Urinary bladder (tissue), 4 donors: ENCODE data around the gene UAP1. TPM values are rescaled to one million over a fixed set of nuclear protein-coding genes. Genes with fewer than 3 reads are reported as not detected.

Source experiments
- DNase-seq: peaks from one replicate; pipeline ENCODE4 v3.0.0-alpha.2; 2015; ENCODE audit errors: extremely low spot score
- H3K27ac ChIP-seq: one replicate; pipeline ENCODE4 v1.5.1; 2013; ENCODE audit warnings: low read depth, mild to moderate bottlenecking, moderate library complexity
- H3K36me3 ChIP-seq: one replicate; pipeline ENCODE4 v1.6.1; 2013; ENCODE audit warnings: mild to moderate bottlenecking, moderate library complexity; ENCODE audit not compliant: insufficient read depth
- H3K4me1 ChIP-seq: one replicate; pipeline ENCODE4 v1.6.1; 2013; ENCODE audit warnings: mild to moderate bottlenecking, moderate library complexity; ENCODE audit not compliant: insufficient read depth
- H3K4me3 ChIP-seq: one replicate; pipeline ENCODE4 v1.5.1; 2013; ENCODE audit warnings: low read depth, low read length
- WGBS: extraction: QIAGEN DNeasy Blood & Tissue Kit; methylation state at CpG from one replicate; pipeline ENCODE4 v1.1.7; 2013; 5-methylcytosine and 5-hydroxymethylcytosine counted together
- polyA plus RNA-seq: library from polyadenylated mRNA; stranded (reverse); fragments of 200-250 nt; gene quantifications from one replicate; pipeline ENCODE4 v1.2.3, GENCODE V29; 2013
- total RNA-seq: library from RNA; depleted of rRNA; stranded (reverse); fragments of >200 nt; gene quantifications from one replicate; pipeline ENCODE4 v1.2.3, GENCODE V29; 2014
- donor health status: healthy with polysubstance abuse.
- donor health status: healthy.

Gene UAP1
- total and polyA plus RNA-seq, 2 donors, result 54.8 to 78.4 TPM

DNA sequence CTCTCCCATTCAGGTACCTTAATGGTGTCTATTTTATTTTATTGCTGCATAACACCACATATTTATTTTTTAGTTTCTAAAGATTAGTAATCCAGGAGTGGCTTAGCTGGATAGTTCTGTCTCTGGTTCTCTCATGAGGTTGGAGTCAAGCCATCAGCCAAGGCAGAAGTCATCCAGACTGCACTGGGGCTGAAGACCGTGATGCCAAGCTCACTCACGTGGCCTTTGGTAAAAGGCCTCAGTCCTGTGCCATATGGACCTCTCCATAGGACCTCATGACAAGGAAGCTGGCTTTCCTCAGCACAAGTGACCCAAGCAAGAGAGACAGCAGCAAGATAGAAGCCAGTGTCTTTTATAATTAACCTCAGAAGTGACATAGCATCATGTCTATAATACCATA lies 47.8 kb downstream of the UAP1 start:
- H3K4me1 ChIP-seq, result no peaks in the 10 kb centered on the region
- no peak overlapping the region for H3K27ac ChIP-seq
- DNase-seq, result no peak
- no peaks in the 10 kb centered on the region for H3K36me3 ChIP-seq
- 89% methylated on average over 2 of the region's 2 CpGs for WGBS
- H3K4me3 ChIP-seq, result no peak overlapping the region

DNA sequence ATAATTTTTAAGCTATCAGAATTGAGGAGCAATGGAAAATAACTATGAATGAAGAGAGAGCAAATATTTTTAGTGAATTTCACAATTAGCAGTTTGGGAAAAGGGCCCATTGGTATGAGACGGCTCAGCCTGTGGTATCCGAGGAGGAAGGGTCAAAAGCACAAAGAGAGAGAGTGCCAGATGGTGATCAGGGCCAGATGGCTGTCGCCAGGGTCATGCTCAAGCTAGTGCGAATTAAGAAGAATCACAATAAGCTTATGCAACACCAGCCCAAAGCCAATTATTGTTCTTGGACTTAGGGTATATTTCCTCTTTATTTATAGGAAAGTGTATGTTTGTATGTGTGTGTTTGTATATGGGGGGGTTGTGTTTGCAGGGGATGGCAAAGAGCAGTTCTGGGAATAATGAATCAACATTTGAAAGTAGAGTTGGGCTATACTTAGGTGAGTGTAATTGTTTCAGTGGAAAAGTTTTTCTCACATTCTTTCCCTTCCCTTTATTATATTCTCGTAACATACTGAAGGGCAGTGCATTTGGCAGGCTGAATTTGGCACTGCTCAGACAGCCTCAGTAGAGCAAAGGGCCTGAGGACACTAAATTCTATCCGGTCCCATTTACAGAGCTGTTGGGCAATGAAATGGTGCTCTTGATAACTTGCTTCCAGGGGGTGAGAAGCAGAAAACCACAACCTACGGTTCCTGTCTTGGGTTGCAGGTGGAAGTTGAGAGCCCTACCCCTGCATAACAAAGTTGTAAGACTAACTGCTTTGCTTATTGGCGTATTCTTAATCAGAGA lies 51.3 kb downstream of the UAP1 start:
- H3K4me1 ChIP-seq, result no peaks in the 10 kb centered on the region
- no peak overlapping the region for H3K27ac ChIP-seq
- DNase-seq, result no peak
- H3K4me3 ChIP-seq, result no peak overlapping the region
- no peaks in the 10 kb centered on the region for H3K36me3 ChIP-seq
- 66% methylated on average over 8 of the region's 8 CpGs for WGBS

DNA sequence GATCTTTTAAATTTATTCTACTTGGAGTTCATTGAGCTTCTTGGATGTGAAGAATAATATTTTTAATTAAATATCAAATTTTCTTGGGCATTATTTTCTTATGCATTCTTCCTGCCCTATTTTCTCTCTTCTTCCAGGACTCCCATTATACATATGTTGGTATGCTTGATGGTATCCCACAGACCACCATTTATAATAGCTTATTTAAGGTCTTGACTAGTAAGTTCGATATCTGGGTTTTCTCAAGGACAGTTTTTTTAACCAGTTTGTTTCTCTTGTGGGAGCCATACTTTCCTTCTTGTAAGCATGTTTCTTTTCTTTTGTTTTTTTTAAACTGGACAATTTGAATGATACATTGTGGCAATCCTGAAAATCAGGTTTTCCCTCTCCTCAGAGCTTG lies 55.3 kb downstream of the UAP1 start:
- Histone ChIP-seq H3K4me1 (no peaks in the 10 kb centered on the region), H3K4me3 (no peak overlapping the region), H3K36me3 (no peaks in the 10 kb centered on the region), H3K27ac (no peak overlapping the region)
- 99% methylated on average over 1 of the region's 1 CpG for WGBS
- no peak for DNase-seq

DNA sequence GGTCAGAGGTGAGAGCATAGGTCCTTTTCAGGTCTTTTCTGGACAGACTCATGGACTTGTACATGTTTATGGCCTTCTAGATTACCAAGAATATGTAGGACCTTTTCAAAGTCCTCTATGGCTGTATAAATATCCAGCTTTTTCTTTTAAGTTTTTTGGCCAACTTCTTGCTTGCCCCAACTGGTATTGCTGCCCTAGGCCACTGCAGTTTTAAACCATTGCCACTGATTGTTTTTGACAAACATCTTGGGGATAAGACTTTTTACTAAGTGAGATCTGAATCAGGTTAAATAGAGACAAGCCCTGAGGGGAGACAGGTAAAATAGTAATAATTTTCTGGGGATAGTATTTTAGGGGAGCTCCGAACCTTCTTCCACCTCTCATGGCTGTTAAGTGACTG lies 56.0 kb downstream of the UAP1 start:
- Histone ChIP-seq H3K27ac (no peak overlapping the region), H3K4me3 (no peak overlapping the region), H3K36me3 (no peaks in the 10 kb centered on the region), H3K4me1 (no peaks in the 10 kb centered on the region)
- no peak for DNase-seq
- WGBS, result 95% methylated on average over 1 of the region's 1 CpG

DNA sequence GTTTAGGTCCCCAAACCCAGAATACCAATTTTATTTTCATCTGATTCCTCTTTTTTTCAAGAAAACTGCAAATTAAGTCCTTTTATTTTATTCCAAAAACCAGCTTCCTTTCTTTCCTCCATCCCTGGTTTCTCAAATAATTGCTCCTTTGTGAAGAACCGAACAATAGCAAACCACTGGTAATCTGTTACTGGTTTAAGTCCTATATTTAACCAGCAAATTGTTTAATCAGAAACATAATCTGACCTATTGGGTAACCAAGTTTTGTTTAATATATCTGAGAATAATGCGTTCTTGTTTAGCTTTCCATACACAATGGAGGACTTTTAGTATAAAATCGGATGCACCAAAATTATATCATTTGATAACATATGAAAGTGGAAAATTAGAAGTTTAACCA lies 57.6 kb downstream of the UAP1 start:
- Histone ChIP-seq H3K36me3 (no peaks in the 10 kb centered on the region), H3K4me1 (no peaks in the 10 kb centered on the region), H3K27ac (no peak overlapping the region), H3K4me3 (no peak overlapping the region)
- 91% methylated on average over 3 of the region's 3 CpGs for WGBS
- DNase-seq, result no peak

DNA sequence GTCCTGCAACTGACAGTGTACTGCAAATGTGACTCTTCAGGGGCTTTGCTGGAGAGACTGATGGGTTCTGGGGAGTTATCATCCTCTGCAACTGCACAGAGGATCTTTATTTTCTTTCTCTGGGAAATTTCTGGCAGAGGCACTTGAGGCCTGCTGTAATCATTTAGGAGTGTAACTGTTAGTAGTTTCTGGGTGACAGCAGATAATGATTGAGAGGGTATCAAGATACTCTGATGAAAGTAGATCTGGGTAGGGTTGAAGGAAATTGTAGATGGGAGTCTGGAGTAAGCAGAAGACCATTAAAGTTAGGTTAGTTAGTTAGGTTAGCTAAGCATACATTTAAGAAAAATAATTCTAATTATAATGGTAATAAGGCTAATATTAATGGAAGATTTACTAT lies 59.7 kb downstream of the UAP1 start:
- H3K4me1 ChIP-seq, result no peaks in the 10 kb centered on the region
- no peaks in the 10 kb centered on the region for H3K36me3 ChIP-seq
- H3K27ac ChIP-seq, result no peak overlapping the region
- no peak for DNase-seq
- no peak overlapping the region for H3K4me3 ChIP-seq

DNA sequence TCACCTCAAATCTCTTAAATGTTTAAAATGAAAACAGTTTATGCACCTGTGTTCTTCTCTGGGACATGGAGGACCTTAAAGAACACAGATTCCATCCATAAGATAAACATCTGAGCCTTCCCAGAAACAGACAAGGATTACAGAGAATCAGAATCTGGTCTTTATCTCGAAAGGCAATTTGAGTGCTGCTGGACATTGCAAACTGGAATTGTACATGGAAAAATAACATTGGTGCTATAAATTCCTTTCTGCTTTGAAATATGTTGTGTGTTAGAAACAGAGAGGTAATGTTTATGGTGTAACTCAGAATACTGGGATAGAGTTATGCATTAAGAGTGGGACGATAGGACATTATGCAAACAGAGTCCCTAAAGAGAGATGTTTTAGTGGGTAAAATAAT lies 64.2 kb downstream of the UAP1 start:
- WGBS, result 37% methylated on average over 2 of the region's 2 CpGs
- H3K27ac ChIP-seq, result no peak overlapping the region
- no peaks in the 10 kb centered on the region for H3K36me3 ChIP-seq
- H3K4me3 ChIP-seq, result no peak overlapping the region
- H3K4me1 ChIP-seq, result no peaks in the 10 kb centered on the region
- DNase-seq, result no peak

DNA sequence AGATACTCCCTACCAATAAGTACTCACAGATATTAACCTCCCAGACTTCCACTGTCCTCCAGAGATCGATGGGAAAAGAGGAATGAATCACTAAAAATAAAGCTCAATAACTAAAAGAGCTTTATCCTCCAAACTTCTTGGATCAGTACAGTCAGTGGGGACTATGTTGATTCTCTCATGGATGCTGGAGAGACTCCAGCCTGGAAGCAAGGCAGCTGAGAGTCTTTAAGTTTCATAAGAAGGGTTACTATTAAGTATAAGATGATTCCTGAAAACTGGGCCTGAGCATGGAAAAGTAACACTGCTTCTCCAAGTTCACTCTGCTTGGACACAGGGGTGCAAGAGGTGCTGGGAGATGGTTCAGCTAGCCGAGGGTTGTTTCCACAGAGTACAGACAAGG lies 64.6 kb downstream of the UAP1 start:
- H3K36me3 ChIP-seq, result no peaks in the 10 kb centered on the region
- H3K4me1 ChIP-seq, result no peaks in the 10 kb centered on the region
- no peak for DNase-seq
- H3K27ac ChIP-seq, result peak overlapping the region; percentile 60
- WGBS, result 15% methylated on average over 2 of the region's 2 CpGs
- H3K4me3 ChIP-seq, result no peak overlapping the region

DNA sequence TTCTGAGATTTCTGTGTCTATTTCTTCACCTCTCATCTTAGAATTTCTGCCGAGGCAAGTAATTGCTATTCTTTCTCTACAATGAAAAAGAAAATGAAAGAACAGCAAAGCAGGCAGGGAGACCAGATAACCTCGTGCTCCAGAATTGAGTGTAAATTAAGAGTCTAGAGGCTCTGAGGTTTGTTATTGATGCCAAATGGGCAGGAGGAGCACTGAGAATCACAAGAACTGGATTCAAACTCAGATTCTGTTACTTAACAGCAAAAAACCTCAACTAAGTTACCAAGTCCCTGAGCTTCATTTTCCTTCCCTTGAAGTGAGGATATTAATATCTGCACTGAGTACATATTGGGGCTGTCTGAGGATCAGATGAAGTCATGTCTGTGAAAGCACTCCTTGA lies 65.2 kb downstream of the UAP1 start:
- 10% methylated on average over 2 of the region's 2 CpGs for WGBS
- H3K36me3 ChIP-seq, result no peaks in the 10 kb centered on the region
- no peak overlapping the region for H3K4me3 ChIP-seq
- no peak for DNase-seq
- H3K27ac ChIP-seq, result no peak overlapping the region
- H3K4me1 ChIP-seq, result no peaks in the 10 kb centered on the region

DNA sequence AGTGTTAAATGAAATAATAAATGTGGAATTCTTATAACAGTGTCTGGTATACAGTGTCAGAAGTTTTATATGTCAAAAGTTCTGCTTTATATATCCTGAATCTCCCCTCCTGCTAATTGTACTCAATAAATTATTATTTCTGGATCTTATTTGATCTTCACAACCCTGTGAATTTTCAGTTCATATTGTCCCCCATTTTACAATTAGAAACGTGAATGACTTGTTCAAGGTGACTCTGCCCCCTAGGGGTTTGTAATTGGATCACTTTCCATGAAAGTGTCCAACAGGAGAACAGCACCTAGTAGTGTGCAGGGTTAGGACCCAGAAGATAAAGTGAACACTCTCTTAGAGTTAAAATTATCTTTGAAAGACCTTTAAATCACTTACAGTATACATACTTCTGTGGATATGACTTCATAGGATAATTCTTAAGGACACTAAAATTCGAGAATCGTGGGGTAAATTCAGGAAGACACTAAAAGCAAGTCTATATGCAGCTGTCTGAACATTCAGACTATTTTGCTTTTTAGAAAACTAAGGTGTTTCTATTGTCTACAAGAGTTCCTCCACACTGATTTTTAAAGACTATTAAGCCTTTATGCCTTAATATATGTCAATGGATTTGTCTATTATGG lies 66.3 kb downstream of the UAP1 start:
- no peak overlapping the region for H3K27ac ChIP-seq

DNA sequence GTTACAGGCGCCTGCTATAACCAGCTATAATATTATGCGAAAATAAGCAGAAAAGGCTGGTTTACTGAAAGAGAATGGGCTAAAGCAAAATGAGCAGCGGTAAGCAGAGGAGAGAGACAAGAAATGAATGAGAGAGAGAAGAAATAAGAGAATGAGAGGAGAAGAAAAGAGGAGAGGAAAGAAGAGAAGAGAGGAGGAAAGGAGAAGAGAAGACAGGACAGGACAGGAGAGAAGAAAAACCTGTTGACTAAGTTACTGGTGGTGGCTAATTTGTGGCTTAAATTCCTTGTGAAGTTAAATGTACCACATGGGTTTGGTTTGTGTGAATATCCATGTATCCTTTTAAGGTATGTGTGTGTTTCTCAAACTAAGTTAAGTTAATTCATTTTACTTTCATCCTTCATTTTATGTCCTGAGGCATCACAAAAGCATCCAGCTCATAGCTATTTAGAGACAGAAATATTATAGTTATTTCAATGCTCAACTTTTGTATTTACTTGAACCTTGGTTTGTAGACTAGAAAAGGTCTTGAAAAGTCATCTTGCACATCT lies 67.6 kb downstream of the UAP1 start:
- Histone ChIP-seq H3K36me3 (no peaks in the 10 kb centered on the region), H3K4me1 (no peaks in the 10 kb centered on the region), H3K4me3 (no peak overlapping the region), H3K27ac (no peak overlapping the region)
- DNase-seq, result no peak
- 98% methylated on average over 3 of the region's 3 CpGs for WGBS

More for the DNA sequence above, 66.3 kb downstream of the UAP1 start:
- 63% methylated on average over 3 of the region's 3 CpGs for WGBS
- no peaks in the 10 kb centered on the region for H3K36me3 ChIP-seq
- no peak for DNase-seq
- H3K4me3 ChIP-seq, result no peak overlapping the region
- H3K4me1 ChIP-seq, result no peaks in the 10 kb centered on the region

DNA sequence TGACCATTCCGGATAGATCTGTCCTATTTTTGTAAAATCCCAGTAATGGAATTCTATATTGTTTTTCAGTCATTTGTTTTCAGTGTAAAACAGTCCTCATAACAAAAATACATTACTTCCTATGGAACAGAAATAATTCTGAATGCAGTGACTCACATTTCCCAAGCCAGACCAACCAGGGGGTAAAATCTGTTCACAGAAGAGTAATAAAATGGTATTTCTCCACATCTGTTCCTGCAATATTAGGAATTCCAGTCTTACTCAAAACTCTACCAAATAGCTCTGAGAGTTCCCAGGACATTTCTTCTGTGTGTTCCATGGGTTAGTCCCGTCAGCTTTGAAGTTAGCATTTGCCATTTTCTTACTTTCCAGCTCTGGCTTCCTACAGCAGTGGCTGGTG lies 68.1 kb downstream of the UAP1 start:
- no peak for DNase-seq
- no peak overlapping the region for H3K4me3 ChIP-seq
- H3K4me1 ChIP-seq, result no peaks in the 10 kb centered on the region
- H3K36me3 ChIP-seq, result no peaks in the 10 kb centered on the region
- WGBS, result 85% methylated on average over 2 of the region's 2 CpGs
- H3K27ac ChIP-seq, result no peak overlapping the region

DNA sequence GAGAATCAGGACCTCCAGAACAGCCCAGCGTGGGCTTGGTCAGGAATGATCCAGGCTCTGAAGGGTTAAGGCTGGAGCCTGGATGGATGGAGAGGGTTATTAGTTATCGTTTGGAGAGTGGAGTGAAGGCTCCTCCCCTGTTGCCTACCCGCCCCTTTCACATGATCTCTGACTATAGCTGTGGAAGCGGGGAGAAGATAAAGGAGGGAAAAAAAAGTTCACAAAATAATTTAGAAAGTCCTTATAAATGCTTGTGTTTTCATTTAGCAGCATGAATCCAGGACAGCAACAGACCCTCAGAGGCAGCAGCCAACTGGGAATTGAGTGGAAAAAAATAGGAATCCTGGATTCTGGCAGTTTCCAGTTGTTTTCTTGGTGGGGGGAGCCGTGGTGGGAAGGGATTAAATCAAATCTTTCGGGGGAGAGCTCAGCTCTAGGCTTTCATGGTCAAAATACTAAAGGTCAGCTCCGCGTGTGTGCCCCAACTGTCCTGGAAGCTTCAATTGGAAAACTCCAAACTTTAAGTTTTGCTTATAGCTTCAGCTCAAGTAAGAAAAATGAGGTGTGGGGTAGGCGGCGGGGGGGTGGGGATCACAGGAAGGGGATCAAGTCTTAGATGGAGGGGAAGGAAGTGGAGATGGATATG lies 70.1 kb downstream of the UAP1 start:
- no peaks in the 10 kb centered on the region for H3K36me3 ChIP-seq
- H3K27ac ChIP-seq, result peak overlapping the region; percentile 53
- H3K4me1 ChIP-seq, result no peaks in the 10 kb centered on the region
- peak overlapping the region; percentile 46 for H3K4me3 ChIP-seq
- 16% methylated on average over 10 of the region's 10 CpGs for WGBS
- DNase-seq, result peak; percentile 32

DNA sequence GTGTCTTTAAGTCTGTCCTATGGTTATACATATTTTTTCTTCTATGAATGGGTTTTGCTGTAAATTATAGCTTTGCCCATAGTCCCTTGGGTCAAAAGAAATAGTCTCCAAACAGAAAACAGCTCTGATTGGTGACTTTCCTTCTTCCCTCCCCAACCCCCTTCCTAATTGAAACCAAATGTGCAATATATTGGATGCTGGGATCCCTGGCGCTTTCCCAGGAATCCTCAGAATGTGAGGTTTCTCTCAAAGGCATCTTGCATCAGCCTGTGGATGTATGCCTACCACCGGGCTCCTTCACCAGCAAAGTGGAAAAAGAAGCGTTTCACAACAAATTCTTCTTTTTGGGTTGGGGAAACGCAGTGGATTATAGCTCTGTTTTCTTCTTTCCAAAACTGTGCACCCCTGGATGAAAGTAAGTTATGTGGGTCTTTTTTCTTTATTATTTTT lies 70.7 kb downstream of the UAP1 start, which contains the start of gene DDR2:
TSS of gene DDR2 (plus strand) at position 248 of the 450 bp plus-strand sequence. CDS start 86,600 bp downstream, outside the sequence.
- peak within 1 kb of the TSS; percentile 46 for H3K4me3 ChIP-seq
- H3K4me1 ChIP-seq, result no peaks in the 10 kb centered on the region
- no peaks in the 10 kb centered on the region for H3K36me3 ChIP-seq
- peak; percentile 82 for DNase-seq
- peak within 1 kb of the TSS; percentile 69 for H3K27ac ChIP-seq
- WGBS, result 25% methylated on average over 4 of the region's 4 CpGs
